A172 (cell line): ENCODE results near the gene RAB7B. TPM values are rescaled to one million over a fixed set of nuclear protein-coding genes. Genes with fewer than 3 reads are reported as not detected.
A peak's percentile ranks its signal among the peaks of the same experiment; 100 is the strongest.
"Not testable (repeated sequence)": the region's sequence is repeated elsewhere in the genome, so short reads cannot be mapped to it uniquely, and the experiment has no call there.

Experiments
- DNase-seq: peaks from one replicate; pipeline ENCODE4 v3.0.0-alpha.2; 2015; ENCODE audit warnings: low spot score
- total RNA-seq: library from RNA; depleted of rRNA; stranded (reverse); fragments of >200 nt; shearing (Covaris generic); gene quantifications from 2 replicates; pipeline ENCODE4 v1.2.3, GENCODE V29; 2014

The RAB7B gene
- total RNA-seq, 1 experiment from 2014 or later: 0.29 TPM

- not testable (repeated sequence) for DNase-seq
Observed at GRCh38 chr1:205996641-205997040, 6.6 kb downstream of the RAB7B start.

DNA sequence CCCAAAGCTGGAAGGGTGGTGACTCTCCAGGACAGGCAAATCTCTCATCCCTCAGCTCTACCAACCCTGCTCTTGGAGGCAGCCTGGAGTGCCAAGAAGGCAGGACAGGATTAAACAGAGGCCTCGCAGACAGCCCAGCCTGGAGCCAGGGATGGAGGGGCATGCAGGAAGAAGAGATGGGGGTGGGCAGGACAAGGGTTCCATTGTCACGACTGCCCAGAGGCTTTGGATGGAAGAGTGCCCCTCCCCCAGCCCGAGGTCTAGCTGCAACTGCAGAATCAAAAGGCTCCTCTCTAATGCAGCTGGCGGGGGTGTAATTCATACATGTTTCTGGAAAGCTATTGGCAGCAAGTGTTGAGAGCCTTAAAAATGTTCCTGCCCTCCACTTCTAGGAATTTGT lies 8.8 kb downstream of the RAB7B start:
- no peak for DNase-seq

DNA sequence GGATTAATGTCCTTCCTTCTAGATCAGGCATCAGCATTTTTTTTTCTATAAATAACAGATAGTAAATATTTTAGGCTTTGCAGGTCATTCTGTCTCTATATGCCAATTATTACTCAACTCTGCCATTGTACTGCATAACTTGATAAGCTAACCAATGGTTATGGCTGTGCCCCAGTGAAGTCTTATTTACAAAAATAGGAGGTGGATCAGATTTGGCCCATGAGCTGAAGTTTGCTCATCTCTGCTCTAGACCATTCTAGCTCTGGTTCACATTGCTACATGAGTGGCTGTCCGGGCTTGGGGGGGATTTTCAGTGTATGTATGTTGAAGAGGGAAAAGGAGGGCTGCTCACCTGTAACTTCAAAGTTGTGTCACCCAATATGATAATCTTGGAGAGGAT lies 10.1 kb downstream of the RAB7B start:
- DNase-seq: no peak

DNA sequence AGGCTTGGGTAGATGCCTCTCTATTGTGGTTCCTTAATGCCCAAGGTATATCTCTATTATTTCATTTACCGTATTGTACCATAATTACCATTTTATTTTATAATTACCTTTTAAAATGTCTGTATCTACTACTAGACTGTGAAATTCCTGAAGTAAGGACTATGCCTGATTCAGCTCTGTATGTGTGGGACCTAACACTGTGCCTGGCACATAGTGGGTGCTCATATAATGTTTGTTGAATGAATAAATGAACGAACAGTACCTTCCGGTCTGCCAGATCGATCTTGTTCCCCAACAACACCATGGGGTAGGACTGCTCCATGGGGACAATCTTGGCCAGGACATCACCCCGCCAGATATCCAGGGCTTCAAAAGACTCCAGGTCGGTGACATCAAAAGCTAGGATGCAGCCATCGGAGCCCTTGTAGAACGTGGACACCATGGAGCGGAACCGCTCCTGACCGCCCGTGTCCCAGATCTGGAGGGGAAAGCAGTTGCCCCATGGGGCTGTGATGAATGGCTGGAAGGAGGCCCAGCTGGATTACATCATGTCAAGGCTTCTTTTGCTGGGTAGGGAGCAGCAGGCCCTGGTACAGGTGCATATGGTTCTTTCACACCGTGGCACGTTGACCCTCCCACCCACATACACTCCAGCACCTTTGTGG lies 10.8 kb downstream of the RAB7B start:
- no peak for DNase-seq

DNA sequence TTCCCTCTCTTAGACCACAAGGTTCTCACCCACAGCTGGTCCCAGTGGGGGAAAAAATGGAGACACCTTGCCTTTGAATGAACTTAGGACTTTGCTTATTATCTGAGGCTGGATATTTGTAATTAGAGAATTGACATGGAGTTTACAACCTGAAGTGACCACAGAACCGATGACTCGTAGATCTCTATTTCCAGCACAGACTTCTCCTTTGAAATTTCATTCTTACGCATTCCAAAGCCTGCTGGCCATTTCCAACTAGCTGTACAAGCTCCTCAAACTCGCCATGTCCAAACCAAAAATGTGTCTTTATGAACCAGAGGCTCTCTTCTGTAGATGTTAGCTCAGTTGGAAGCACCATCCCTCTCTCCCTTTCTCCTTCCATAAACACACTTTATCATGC lies 12.0 kb downstream of the RAB7B start:
- DNase-seq: no peak

DNA sequence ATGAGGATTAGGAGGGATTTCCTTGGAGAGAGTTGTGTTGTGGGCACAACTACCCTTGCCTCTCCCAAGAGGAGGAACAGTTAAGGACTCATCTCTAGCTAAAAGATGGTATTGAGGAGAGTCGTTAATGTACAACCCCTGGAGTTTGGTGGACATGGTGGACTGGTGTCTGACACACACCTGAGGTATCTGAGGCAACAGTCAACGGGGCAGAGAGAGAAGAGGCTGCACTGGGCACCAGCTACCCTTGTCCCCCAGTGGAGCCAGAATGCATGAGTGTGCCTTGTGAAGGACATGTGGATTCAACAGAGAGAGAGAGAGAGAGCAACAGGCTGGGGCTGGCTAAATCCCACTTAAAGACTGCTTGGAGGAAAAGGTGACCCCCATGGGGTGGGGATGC lies 13.0 kb downstream of the RAB7B start:
- DNase-seq: no peak

GRCh38 chr1:205989786-205990185 lies 13.4 kb downstream of the RAB7B start:
- no peak for DNase-seq

DNA sequence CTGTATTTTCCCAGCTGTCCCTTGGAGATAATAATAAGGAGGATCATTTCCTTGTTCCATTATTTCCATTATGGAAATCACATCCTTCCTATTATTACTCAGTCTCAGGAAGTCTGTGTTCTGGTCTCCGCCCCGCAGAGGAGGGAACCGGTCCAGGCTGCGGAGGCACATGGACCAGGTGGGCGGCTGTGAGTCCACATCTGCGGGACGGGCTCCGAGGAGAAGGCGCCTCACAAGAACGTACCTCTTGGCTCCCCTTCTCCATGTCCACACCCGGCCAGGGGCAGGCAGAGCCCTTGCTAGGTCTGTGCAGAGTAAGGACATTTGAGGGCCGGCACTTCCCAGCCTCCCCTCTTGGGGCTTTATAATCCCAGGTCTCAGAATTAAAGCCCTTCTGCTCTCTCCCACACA lies 14.6 kb downstream of the RAB7B start:
- no peak for DNase-seq

- DNase-seq: no peak
Observed at GRCh38 chr1:205986861-205987260, 16.3 kb downstream of the RAB7B start.

DNA sequence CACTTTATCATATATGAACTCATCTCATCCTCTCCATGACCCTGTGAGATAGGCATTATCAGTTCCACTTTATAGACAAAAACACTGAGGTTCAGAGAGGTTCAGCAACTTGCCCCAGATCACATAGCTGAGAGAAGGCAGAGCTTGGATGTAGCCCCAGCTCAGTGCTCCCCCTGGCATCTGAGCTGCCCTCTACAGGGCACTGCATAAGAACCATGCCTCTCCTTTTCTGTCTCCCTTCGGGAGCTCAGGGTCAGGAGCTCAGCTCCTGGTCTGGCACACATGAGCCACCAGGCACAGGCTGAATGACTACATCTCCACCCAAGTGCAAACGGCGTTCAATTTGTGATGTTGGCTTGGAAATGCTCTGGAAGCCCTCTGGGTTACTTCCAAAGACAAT lies 16.9 kb downstream of the RAB7B start:
- no peak for DNase-seq

- DNase-seq: no peak
Observed at GRCh38 chr1:205985330-205986005, 17.7 kb downstream of the RAB7B start.

DNA sequence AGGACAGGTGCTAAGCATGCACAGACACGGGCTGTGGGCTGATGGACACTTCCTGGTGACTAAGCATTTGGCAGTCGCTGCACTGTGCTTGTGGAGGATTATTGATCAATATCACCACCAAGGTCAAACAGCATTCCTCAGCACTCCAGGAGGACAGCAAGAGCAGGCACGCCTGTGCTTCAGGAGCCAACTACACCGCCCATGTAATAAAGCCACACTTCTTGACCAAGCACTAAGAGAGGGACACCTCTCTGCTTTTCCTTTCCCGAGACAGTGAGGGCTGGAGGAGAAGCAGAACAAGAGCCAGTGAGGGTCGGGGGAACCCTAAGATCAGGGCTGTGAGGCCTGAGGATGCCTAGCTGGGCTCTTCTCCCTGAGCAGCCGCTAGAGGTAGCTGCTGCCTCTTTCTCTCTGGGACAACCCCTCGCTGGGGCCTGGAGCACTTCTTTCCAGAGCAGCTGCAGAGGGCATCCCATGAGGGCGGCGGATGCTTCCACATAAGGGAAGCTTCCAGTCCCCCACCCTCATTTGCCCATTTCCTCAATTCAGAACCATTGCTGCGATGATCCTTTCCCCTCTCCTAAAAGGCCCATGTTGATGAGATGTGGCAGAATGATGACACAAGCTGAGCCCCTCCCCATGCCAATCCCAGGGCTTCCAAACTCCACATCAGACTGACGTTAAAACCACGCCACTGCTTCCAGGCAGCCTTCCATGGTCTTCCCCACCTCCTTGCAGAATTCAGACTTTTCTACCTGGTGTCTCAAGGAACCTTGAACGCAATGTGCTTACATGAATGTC lies 19.1 kb downstream of the RAB7B start:
- DNase-seq: peak; percentile 58

DNA sequence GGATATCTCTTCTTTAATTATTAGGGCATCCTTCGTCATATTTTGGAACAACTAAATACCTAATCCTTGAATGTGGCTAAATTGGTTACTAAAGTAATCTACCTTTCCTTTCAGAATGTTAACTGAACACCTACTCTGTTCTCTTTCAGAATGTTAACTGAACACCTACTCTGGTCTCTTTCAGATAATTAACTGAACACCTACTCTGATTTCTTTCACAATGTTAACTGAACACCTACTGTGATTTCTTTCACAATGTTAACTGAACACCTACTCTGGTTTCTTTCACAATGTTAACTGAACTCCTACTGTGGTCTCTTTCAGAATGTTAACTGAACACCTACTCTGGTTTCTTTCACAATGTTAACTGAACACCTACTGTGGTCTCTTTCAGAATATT lies 21.9 kb downstream of the RAB7B start:
- DNase-seq: no peak

- no peak for DNase-seq
Observed at GRCh38 chr1:205980237-205980870, 22.8 kb downstream of the RAB7B start.

GRCh38 chr1:205979301-205979700 lies 23.9 kb downstream of the RAB7B start:
- DNase-seq: no peak

DNA sequence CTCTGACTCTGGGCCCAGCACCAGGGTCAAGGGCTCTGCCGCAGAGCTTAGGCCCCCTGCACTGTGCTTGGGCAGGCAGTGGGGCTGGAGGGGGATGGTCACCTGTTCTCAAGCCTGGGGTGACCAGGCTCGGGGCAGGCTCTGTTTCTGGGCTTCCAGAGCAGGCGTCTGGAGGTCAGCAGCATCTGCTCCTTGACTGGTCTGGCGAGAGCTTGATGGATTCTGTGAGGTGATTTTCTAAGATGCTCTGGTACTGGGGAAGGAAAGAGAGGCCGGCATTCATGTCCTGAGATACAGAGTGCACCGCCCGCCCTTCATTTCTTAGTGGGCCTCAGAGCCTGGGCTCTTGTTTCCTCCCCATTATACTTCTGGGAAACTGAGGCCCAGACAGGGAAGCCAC lies 24.5 kb downstream of the RAB7B start:
- no peak for DNase-seq

DNA sequence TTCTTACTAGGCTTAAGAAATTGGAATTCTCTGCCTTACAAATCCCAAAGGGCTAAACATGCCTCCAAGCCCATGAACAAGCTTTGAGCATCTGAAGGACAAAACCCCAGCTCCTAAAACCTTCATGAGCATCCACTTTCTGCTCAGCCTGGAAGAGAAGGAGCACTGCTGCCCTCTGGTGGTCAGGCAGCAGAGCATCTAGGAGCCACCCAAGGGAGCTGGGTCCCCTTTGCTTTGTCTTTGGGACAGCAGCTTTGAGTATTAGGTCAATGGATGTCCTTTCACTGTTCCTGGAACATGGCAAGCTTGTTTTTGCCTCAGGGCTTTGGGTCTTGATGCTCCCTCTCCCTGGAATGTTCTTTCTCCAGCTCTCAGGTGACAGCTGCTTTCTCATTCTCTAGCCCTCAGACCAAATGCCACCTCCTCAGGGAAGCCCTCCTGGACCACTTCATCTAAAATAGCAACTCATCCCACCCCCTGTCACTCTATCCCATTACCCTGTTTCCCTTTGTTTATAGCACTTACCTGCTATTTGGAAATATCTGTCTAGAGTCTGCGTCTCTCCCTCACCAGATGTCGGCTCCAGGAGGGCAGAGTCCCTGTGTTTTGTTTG lies 25.7 kb downstream of the RAB7B start:
- peak; percentile 87 for DNase-seq

DNA sequence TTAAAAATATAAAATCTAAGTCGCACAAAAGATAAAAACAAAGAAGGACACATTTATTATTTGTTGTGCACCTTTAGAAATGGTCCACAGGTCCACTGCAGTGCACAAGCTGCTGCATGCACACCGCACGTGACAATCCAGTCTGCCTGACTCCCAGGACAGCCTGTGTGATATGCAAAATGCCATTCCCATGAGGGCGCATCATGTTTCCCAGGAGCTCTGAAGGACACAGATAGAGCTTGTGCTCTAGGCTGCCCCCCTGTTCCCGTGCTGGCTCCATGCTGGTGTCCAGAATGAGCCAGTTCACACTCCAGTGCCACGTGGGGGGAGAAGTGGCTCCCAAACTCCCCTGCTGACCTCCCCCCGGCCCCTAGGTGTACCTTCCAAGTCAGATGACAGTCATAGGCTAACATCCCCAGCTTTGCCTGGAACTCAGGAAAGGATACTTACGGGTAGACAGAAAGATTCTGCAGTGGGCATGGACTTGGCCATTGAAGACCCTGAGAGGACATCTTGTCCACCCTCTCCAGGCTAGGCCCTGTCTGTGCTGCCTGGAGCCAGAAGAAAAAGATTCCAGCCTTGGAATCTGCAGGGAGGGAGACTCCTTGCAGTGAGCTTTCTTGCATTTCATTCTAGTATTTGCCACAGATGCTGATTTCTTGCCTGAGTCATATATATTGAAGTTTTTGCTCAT lies 26.3 kb downstream of the RAB7B start:
- peak; percentile 70 for DNase-seq

GRCh38 chr1:205976036-205976435 lies 27.2 kb downstream of the RAB7B start:
- no peak for DNase-seq

- no peak for DNase-seq
Observed at GRCh38 chr1:205975387-205975998, 27.7 kb downstream of the RAB7B start.

GRCh38 chr1:205974712-205975111 lies 28.5 kb downstream of the RAB7B start:
- DNase-seq: no peak
